ENCODE measurements around the gene CEBPB.

GRCh38 chr20:50186151-50186885 lies 4.3 kb upstream of the CEBPB start:
- TF ChIP-seq CTCF (IDR thresholded peaks at IDR 0.05) (peak; percentile 94 to 99 (median 98)), POLR2A (IDR thresholded peaks at IDR 0.05) (no peak)

Measured in heart left ventricle (tissue), 13 donors.